Activated CD8-positive, alpha-beta memory T cell treated with anti-CD3 and anti-CD28 coated beads, Interleukin-2, amount 50 U/mL, for 4 hours (primary cell): ENCODE data around the gene UBE4B.
"Not testable (repeated sequence)": the region's sequence is repeated elsewhere in the genome, so short reads cannot be mapped to it uniquely, and the experiment has no call there.

Source experiments
- DNase-seq: peaks from one replicate; pipeline ENCODE4 v3.0.0-alpha.2; 2020

Gene UBE4B

DNA sequence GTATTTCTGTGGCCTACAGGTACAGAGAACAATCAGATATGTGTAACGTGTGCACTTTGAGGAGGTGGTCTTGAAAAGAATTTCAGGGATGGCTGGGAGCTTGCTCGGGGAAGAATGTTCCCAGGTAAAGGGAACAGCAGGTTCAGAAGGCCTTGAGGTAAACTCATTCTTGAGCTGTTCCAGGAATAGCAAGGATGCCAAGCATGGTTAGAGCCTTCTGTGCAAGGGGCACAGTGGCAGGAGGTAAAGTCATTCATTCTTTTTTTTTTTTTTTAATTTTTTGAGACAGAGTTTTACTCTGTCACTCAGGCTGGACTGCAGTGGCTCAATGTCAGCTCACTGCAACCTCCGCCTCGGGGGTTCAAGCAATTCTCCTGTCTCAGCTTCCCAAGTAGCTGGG, 10.0 kb downstream of the UBE4B start:
- no peak for DNase-seq

DNA sequence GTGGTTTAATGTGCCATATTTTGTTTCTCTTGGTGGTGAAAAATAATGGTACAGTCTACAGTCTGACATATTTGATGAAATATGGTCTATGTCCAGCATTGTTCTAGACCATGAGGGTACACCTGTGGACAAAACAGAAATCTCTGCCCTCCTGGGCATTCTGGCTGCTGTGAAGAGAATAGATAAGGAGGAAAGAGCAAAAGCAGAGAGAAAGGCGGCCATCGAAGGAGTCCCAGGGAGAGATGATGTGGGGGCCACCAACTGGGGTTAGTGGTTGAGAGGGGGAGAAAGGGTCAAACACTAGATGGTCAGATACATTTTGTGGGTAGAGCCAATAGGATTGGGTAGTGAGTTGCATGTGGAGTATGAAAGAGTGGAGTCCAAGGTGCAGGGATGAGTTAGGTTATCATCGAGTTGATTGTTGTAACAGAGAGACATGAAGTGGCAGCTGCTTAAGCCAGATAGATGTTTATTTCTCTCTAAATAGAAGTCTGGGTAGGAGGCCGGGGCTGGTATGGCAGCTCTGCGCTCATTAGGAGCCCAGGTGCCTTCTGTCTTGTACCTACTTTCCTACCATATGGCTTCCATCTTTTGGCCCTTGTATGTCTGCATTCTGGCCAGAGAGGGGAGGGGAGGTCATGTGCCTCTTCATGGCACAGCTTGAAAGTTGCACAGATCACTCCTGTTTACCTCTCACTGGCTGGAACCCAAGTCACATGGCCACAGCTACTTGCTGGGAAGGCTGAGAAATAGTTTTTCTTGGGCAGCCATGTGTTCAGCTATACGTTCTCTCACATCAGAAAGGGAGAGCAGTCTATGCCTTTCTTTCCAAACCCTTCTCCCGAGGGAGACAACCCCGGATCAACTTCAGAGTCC, 13.0 kb downstream of the UBE4B start:
- DNase-seq, result no peak

DNA sequence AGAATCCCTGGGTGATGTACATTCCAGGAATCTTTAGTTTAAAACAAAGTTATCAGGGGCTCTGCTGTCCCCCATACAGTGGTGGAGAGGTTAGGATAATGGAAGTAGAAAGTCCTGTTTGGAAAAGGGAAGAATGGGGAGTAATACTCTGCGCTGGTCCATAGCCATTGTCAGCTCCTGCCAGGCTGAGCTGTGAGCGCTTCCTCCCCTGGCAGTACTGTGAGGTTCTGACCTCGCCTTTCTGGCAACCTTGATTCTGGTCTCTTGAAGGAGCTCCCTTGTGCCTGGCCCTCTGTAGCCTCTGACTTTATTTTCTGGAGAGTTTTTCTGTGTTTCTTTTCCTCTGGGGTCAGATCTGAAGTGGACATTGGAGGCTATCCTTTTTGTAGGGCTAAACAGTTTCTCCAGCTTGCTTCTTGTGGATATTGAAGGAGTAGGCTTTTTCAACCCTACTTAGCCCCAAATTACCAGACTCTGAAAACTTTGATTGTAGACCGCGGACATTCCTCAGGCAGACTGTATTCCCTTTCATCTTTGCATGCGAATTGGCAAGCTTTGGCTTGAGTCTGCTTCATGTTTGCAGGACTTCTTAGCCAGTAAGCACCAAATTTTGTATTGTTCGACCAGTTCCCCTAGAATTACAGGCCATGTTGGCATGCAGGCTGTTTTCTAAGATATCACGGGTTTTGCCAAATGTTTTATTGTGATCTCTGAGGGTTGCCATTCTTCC, 13.8 kb downstream of the UBE4B start:
- DNase-seq, result no peak

DNA sequence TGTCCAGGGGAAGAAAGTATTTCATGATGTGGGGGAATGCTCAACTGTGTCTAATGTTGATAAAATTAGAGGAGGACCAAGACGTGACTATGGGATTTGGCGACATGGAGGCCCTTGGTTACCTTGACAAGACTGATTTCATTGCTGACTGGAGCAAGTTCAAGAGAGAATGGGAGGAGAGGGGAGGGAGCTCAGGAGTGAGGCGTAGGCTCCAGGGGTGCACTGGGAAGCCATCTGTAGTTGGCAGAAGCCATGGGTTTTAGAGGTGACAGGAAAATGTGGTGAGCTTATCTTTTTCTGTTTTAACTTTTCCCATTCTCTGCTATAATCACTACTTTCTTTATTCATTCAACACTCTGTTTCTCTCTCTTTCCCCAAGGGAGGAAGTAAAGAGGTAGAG, 15.8 kb downstream of the UBE4B start:
- DNase-seq, result no peak

DNA sequence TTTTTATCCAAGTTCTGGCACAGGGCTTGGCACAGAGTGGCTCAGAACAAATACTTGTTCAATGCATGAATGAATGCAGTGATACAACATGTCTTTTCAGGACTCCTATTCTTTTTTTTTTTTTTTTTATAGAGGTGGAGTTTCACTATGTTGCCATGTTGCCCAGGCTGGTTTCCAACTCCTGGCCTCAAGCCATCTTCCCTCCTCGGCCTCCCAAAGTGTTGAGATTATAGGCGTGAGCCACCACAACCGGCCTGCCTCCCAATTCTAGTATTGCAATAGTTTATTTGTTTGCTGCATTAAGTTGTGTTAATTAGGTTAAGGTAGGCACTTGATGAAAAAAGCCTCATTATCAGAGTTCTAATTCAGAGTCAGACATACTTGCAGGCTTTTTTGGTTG, 17.9 kb downstream of the UBE4B start:
- DNase-seq, result no peak

DNA sequence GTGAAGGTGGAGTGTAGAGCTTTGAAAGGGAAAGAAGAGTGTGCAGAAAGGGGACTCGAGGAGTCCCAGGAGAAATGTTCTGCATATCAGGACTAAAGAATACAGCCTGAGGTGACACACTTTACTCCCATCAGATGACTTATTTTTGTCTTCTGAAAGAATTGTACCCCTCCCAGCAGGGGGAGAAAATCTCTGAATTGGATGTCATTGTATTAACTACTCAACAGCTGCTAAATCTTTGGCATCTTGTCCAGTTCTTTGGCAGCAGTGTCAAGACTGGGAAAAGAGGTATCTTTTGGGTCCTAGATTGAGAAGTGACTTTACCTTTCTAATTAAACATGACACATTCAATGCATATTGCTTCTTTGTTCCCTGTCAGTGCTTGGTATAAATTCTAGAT, 18.9 kb downstream of the UBE4B start:
- DNase-seq, result no peak

DNA sequence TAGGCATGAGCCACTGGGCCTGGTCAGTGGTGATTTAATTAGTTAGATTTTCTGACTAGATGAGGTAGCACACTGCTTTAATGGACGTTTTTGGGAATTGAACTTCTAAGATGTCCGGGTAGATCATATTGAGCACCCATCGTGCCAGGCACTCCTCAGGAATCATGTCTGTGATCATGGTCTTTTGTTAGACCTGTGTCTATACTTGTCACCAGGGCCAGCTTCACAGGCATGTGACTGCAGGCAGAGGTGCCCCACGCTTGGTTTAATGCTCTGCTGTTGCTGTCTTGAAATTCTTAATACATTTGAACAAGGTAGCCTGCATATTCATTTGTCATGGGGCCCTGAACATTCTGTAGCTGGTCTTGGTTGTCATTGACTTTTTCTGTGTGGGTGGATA, 19.6 kb downstream of the UBE4B start:
- no peak for DNase-seq

DNA sequence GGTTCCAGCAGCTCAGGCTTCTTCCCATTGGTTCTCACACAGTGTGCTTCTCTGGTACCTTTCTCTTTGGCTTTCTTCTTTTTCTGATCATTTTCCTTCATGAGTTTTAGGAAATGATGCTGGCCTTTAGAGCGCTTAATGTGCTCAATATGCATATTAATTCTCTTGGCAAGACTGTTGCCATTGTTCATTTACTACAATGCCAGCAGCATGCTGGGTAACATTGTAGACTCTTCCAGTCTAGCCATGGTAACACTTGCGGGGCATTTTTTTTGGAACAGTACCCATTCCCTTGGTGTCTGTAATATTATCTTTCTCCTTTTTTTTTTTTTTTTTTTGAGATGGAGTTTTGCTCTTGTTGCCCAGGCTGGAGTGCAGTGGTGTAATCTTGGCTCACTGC, 21.7 kb downstream of the UBE4B start:
- DNase-seq, result no peak

GRCh38 chr1:10056599-10056987, 23.8 kb downstream of the UBE4B start:
- DNase-seq, result no peak

- DNase-seq, result no peak
Observed at GRCh38 chr1:10057343-10057742, 24.6 kb downstream of the UBE4B start.

- DNase-seq, result no peak
Observed at GRCh38 chr1:10057796-10058195, 25.0 kb downstream of the UBE4B start.

GRCh38 chr1:10059342-10059718, 26.6 kb downstream of the UBE4B start:
- DNase-seq, result no peak

DNA sequence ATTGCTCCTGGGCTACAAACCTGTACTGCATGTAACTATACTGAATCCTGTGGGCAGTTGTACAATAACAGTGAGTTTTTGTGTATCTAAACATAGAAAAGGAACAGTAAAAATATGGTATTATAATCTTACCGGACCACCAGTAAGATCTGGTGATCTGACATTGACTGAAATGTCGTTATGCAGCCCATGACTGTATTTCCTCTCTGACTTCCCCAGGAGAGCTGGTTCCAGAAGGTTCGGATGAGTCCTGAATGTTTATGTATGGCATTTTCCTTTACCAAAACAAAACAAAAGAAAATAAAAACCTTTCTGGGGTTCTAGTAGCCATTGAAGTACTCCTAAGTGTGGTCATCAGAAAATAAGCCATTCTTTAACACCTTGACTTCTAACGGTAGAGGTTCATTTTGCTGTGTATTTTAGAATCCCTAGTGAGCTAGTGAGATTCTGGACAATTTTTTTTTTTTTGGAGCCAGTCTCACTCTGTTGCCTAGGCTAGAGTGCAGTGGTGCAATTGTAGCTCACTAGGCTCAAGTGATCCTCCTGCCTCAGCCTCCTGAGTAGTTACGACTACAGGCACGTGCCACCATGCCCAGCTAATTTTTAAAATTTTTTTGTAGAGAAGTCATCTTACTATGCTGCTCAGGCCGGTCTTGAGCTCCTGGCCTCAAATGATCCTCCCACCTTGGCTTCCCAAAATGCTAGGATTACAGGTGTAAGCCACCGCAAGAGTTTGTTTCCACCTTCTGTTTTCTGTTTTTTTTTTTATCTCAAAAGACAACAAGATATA, 27.7 kb downstream of the UBE4B start:
- no peak for DNase-seq

DNA sequence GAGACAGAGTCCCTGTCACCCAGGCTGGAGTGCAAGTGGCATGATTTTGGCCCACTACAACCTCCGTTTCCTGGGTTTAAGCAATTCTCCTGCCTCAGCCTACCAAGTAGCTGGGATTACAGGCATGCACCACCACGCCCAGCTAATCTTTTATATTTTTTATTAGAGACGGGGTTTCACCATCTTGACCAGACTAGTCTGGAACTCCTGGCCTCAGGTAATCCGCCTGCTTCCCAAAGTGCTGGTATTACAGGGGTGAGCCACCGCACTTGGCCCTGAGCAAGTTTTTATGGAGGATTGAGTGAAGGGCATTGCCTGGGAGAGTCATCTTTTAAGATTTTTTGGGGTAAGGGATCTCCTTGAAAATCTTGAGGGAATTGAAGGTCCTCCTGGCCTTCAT, 28.5 kb downstream of the UBE4B start:
- no peak for DNase-seq

DNA sequence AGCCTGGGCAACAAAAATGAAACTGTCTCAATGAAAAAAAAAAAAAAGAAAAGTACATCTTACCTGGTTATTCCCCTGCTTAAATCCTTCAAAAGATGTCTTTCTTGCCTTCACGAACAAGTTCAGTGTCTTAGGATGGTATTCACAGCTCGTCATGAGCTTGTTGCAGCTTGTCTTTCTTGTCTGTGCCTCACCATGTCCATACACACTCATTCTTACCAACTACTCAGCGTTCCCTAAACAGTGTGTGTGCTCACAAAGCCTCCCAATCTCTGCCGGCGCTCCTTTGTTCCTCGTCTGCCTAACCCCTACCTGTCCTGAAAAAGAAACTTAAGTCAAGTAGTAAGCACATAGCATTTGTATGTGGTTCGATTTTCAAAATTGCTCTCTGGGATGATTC, 31.1 kb downstream of the UBE4B start:
- DNase-seq, result no peak

- no peak for DNase-seq
Observed at GRCh38 chr1:10064416-10065343, 31.9 kb downstream of the UBE4B start.

DNA sequence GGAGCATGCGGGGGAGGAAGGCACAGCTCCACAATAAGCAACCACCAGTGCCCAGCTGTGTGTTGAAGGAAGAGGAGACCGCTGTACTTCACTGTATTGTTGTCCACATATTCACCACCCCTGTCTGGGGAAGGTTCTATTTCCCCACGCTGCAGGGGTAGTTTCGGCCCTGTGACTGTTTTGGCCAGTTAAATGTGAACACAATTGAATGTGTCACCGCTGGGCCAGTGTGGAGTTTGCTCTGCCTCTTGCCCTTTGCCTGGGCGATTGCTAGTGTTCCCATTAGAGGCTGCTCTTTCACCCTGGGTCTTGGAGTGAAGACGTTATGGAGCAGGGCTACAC, 32.6 kb downstream of the UBE4B start:
- no peak for DNase-seq

DNA sequence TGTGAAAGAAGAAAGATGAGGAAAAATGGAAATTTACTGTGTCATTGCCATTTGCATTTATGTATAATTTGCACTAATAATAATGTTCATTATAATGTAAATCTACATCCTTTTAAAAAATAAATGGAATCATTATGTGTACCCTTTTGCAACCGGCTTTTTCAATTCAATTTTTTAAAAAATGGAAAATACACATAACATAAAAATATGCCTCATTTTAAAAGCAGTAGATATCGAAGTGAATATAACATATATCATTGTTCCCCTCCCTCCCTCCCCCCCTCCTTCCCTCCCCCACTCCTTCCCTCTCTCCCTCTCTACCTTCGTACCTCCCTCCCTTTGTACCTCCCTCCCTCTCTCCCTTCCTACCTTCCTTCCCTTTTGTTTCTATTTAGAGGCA, 33.0 kb downstream of the UBE4B start:
- no peak for DNase-seq

- no peak for DNase-seq
Observed at GRCh38 chr1:10068605-10069294, 36.0 kb downstream of the UBE4B start.

GRCh38 chr1:10070206-10070605, 37.4 kb downstream of the UBE4B start:
- DNase-seq, result no peak

DNA sequence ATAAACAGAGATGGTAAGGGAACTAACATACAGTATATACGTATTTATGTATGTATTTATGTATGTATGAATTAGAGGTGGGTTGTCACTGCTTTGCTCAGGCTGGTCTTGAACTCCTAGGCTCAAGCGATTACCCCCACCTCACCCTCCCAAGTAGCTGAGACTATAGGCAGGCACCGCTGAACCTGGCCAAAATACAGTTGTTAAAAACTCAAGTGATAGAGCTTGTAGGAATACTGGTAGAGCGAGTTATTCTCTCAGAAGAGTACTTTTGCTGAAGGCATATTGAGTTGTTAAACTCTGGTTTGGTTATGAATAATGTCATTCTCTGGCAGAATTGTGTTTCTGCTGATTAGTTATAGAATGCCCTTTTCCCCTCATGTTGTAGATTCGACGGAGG, 38.9 kb downstream of the UBE4B start:
- no peak for DNase-seq

DNA sequence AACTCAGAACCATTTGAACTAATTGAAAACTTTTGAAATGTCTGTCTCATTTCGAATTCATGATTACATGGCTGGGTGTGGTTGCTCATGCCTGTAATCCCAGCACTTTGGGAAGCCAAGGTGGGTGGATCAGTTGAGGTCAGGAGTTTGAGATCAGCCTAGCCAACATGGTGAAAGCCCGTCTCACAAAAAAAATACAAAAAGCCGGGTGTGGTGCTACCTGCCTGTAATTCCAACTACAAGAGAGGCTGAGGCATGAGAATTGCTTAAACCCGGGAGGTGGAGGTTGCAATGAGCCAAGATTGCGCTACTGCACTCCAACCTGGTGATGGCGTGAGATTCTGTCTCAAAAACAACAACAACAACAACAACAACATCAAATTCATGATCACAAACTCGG, 40.6 kb downstream of the UBE4B start:
- not testable (repeated sequence) for DNase-seq
